HEK293 (cell line): ENCODE measurements around the gene IFNA5.

Source experiments
- CTCF ChIA-PET: fragments of 350-600 bp; formaldehyde crosslinking; extraction: SDS; loops from one replicate; lab custom pipeline; 2021; ENCODE audit warnings: antibody characterized with exemption; lab: Yijun Ruan, JAX
- POLR2A ChIA-PET: fragments of 300-600 bp; formaldehyde crosslinking; extraction: SDS; loops from one replicate; lab custom pipeline; 2020; ENCODE audit warnings: antibody characterized with exemption, inconsistent platforms; lab: Yijun Ruan, JAX
- H3K27ac ChIP-seq: fragments of 200-500 bp; sonication (Bioruptor generic); 2 replicates; pipeline ENCODE4 v1.5.1; 2014; ENCODE audit warnings: low read depth, low read length, control low read depth, inconsistent platforms; ENCODE audit errors: extremely low read depth
- H3K36me3 ChIP-seq, 2 experiments: fragments of 200-500 bp in 1 of 2; sonication (Bioruptor generic) in 1 of 2; 1 replicate in 1 of 2; 2 replicates in 1 of 2; pipeline ENCODE4 v1.5.1; 2014 to 2017; ENCODE audit warnings: inconsistent platforms in 2 of 2, low read length in 2 of 2; ENCODE audit not compliant: control insufficient read depth in 2 of 2, insufficient read depth in 1 of 2
- H3K4me1 ChIP-seq: fragments of 200-500 bp; sonication (Bioruptor generic); 2 replicates; pipeline ENCODE4 v1.5.1; 2014; ENCODE audit warnings: mild to moderate bottlenecking, low read length, inconsistent platforms; ENCODE audit not compliant: control insufficient read depth, insufficient read depth
- H3K4me3 ChIP-seq: 2 replicates; pipeline ENCODE4 v1.5.1; 2011; ENCODE audit warnings: low read depth, mild to moderate bottlenecking, control low read depth, low read length, moderate library complexity
- H3K9me3 ChIP-seq: fragments of 200-500 bp; sonication (Bioruptor generic); 2 replicates; pipeline ENCODE4 v1.5.1; 2014; ENCODE audit warnings: low read depth, low read length, inconsistent platforms; ENCODE audit not compliant: control insufficient read depth, insufficient read depth
- PATZ1 ChIP-seq: fragments of 450-650 bp; formaldehyde crosslinking; IDR thresholded peaks from 2 replicates; pipeline ENCODE4 v1.5.1; 2016; ENCODE audit warnings: missing biosample characterization, missing genetic modification characterization
- SETDB1 ChIP-seq: IDR thresholded peaks from one replicate; pipeline ENCODE4 v1.6.1; 2017; ENCODE audit warnings: mild to moderate bottlenecking, low read length, moderate library complexity, mixed read lengths; ENCODE audit not compliant: insufficient read length
- TCF7L2 ChIP-seq: IDR thresholded peaks from 2 replicates; pipeline ENCODE4 v1.6.1; 2011; ENCODE audit warnings: low read depth, mild to moderate bottlenecking, inconsistent platforms, low read length, moderate library complexity, borderline replicate concordance
- TRIM28 ChIP-seq: IDR thresholded peaks from 2 replicates; pipeline ENCODE4 v1.6.1; 2011; ENCODE audit warnings: low read length, control low read depth, borderline replicate concordance
- YY1 ChIP-seq: fragments of 450-650 bp; formaldehyde crosslinking; IDR thresholded peaks from 2 replicates; pipeline ENCODE4 v1.5.1; 2018; ENCODE audit warnings: missing biosample characterization, missing genetic modification characterization
- ZFP69B ChIP-seq: fragments of 450-650 bp; formaldehyde crosslinking; IDR thresholded peaks from 2 replicates; pipeline ENCODE4 v1.5.1; 2016; ENCODE audit warnings: missing biosample characterization, missing genetic modification characterization
- ZNF114 ChIP-seq: fragments of 450-650 bp; formaldehyde crosslinking; IDR thresholded peaks from 2 replicates; pipeline ENCODE4 v1.5.0; 2017; ENCODE audit warnings: missing biosample characterization, missing genetic modification characterization
- ZNF148 ChIP-seq: fragments of 450-650 bp; formaldehyde crosslinking; IDR thresholded peaks from 2 replicates; pipeline ENCODE4 v1.5.0; 2017; ENCODE audit warnings: missing biosample characterization, missing genetic modification characterization, borderline replicate concordance
- ZNF274 ChIP-seq, 2 experiments: fragments of 200-500 bp in 1 of 2; fragments of 450-650 bp in 1 of 2; sonication (Bioruptor generic) in 1 of 2; formaldehyde crosslinking in 1 of 2; IDR thresholded peaks; 2 replicates each; pipeline versions ENCODE4 v1.5.1 to v1.6.1; 2014 to 2016; ENCODE audit warnings: borderline replicate concordance in 1 of 2, inconsistent platforms in 1 of 2, low read length in 1 of 2, missing biosample characterization in 1 of 2, missing genetic modification characterization in 1 of 2
- ZNF350 ChIP-seq: fragments of 450-650 bp; formaldehyde crosslinking; IDR thresholded peaks from 2 replicates; pipeline ENCODE4 v1.5.0; 2017; ENCODE audit warnings: missing biosample characterization, mild to moderate bottlenecking, missing genetic modification characterization
- ZNF394 ChIP-seq: fragments of 450-650 bp; formaldehyde crosslinking; IDR thresholded peaks from 2 replicates; pipeline ENCODE4 v1.5.1; 2016; ENCODE audit warnings: missing biosample characterization, missing genetic modification characterization, mild to moderate bottlenecking, moderate library complexity, borderline replicate concordance
- ZNF544 ChIP-seq: fragments of 450-650 bp; formaldehyde crosslinking; IDR thresholded peaks from 2 replicates; pipeline ENCODE4 v1.5.0; 2017; ENCODE audit warnings: missing biosample characterization, missing genetic modification characterization
- ZNF626 ChIP-seq: fragments of 450-650 bp; sonication (Bioruptor Pico); formaldehyde crosslinking; IDR thresholded peaks from 2 replicates; pipeline ENCODE4 v1.5.1; 2018; ENCODE audit warnings: missing biosample characterization, missing genetic modification characterization, inconsistent platforms
- ZNF692 ChIP-seq: fragments of 450-650 bp; formaldehyde crosslinking; IDR thresholded peaks from 2 replicates; pipeline ENCODE4 v1.5.1; 2016; ENCODE audit warnings: missing biosample characterization, missing genetic modification characterization
- ZNF707 ChIP-seq: fragments of 450-650 bp; formaldehyde crosslinking; IDR thresholded peaks from 2 replicates; pipeline ENCODE4 v1.5.1; 2016; ENCODE audit warnings: missing biosample characterization, missing genetic modification characterization
- ZNF768 ChIP-seq: fragments of 450-650 bp; formaldehyde crosslinking; IDR thresholded peaks from 2 replicates; pipeline ENCODE4 v1.5.1; 2018; ENCODE audit warnings: missing biosample characterization, mild to moderate bottlenecking, missing genetic modification characterization
- ZNF777 ChIP-seq: fragments of 450-650 bp; formaldehyde crosslinking; IDR thresholded peaks from 2 replicates; pipeline ENCODE4 v1.5.1; 2017; ENCODE audit warnings: missing biosample characterization, missing genetic modification characterization, borderline replicate concordance

The IFNA5 gene

GRCh38 chr9:21305213-21305612 is at the start of gene IFNA5:
IFNA5 (minus strand) TSS chr9:21305313; CDS start chr9:21305256, 57 bp downstream.
- ChIA-PET POLR2A (no interaction called here), CTCF (interaction anchor here (0.8 kb wide), 1 partner anchor 13 kb away, joined by 3 read pairs; no protein-coding TSS in a partner anchor)

GRCh38 chr9:21350787-21351186 is 45.7 kb upstream of the IFNA5 start, which contains the start of gene IFNA6:
IFNA6 (minus strand) TSS chr9:21350887; CDS start chr9:21350887, 0 bp downstream.
- no peak for TF ChIP-seq SETDB1
- no peaks in the 10 kb centered on the region for H3K36me3 ChIP-seq
- no peak within 1 kb of the TSS for H3K27ac ChIP-seq
- H3K4me3 ChIP-seq: no peak within 1 kb of the TSS
- H3K9me3 ChIP-seq: no peaks in the 10 kb centered on the region
- no peaks in the 10 kb centered on the region for H3K4me1 ChIP-seq
- POLR2A ChIA-PET: no interaction called here
- CTCF ChIA-PET: no interaction called here

More at GRCh38 chr9:21305213-21305612, at the start of gene IFNA5:
- no peak within 1 kb of the TSS for H3K27ac ChIP-seq
- no peaks in the 10 kb centered on the region for H3K4me1 ChIP-seq
- TF ChIP-seq ZNF692 (no peak), TRIM28 (no peak), TCF7L2 (no peak), ZNF544 (no peak), ZNF626 (tag by site-specific recombination) (no peak), ZNF148 (tag by site-specific recombination) (no peak)
- H3K4me3 ChIP-seq: no peak within 1 kb of the TSS
- no peaks in the 10 kb centered on the region for H3K9me3 ChIP-seq
- H3K36me3 ChIP-seq: no peaks in the 10 kb centered on the region

GRCh38 chr9:21348430-21348970 is 43.4 kb upstream of the IFNA5 start:
- CTCF ChIA-PET: interaction anchor here (1.0 to 1.2 kb wide), 2 partner anchors 29 to 112 kb away, joined by 3 to 4 read pairs; no protein-coding TSS in a partner anchor

More at GRCh38 chr9:21348430-21348970, 43.4 kb upstream of the IFNA5 start:
- Histone ChIP-seq H3K27ac (no peak overlapping the region), H3K36me3 (no peaks in the 10 kb centered on the region), H3K9me3 (no peaks in the 10 kb centered on the region), H3K4me1 (no peaks in the 10 kb centered on the region), H3K4me3 (no peak overlapping the region)
- TF ChIP-seq ZNF114 (tag by site-specific recombination) (no peak), ZNF350 (tag by site-specific recombination) (no peak), ZNF274 (IDR thresholded peaks at IDR 0.05; ENCODE audit: low read length) (no peak), ZNF274 (tag by site-specific recombination; IDR thresholded peaks at IDR 0.05; ENCODE audit: borderline replicate concordance) (no peak), ZNF777 (tag by site-specific recombination) (no peak), YY1 (tag by site-specific recombination) (no peak), ZNF768 (no peak), ZNF707 (no peak), ZNF394 (tag by site-specific recombination) (no peak), ZFP69B (no peak), PATZ1 (no peak)
- POLR2A ChIA-PET: interaction anchor here (1.7 kb wide), 1 partner anchor 13 kb away, joined by 4 read pairs; the partner anchor contains the start of gene KLHL9
